Upper lobe of right lung (tissue), 1 donor: ENCODE data around the gene CHD2. TPM values are rescaled to one million over a fixed set of nuclear protein-coding genes. Genes with fewer than 3 reads are reported as not detected.
"Not testable (repeated sequence)": the region's sequence is repeated elsewhere in the genome, so short reads cannot be mapped to it uniquely, and the experiment has no call there.

Experiments used
- ATAC-seq: fragments of 200-7000 bp; cut with Tn5 transposase; one replicate; pipeline ENCODE4 v1.9.1; 2020; ENCODE audit warnings: mild to moderate bottlenecking, moderate library complexity
- DNase-seq: peaks from one replicate; pipeline ENCODE4 v3.0.0-alpha.2; 2020
- H3K27ac ChIP-seq: fragments of 200-600 bp; one replicate; pipeline ENCODE4 v1.8.0; 2022
- H3K27me3 ChIP-seq: fragments of 200-600 bp; one replicate; pipeline ENCODE4 v1.8.0; 2022; ENCODE audit warnings: mild to moderate bottlenecking
- H3K36me3 ChIP-seq: fragments of 200-600 bp; one replicate; pipeline ENCODE4 v1.8.0; 2022
- H3K4me1 ChIP-seq: fragments of 200-600 bp; one replicate; pipeline ENCODE4 v1.8.0; 2022
- H3K4me3 ChIP-seq: fragments of 200-600 bp; one replicate; pipeline ENCODE4 v1.8.0; 2022; ENCODE audit warnings: mild to moderate bottlenecking
- H3K9me3 ChIP-seq: fragments of 200-600 bp; one replicate; pipeline ENCODE4 v1.8.0; 2022
- intact Hi-C: fragments of 100-400 bp; cut with DNase I; formaldehyde crosslinking; loops from one replicate; pipeline ENCODE4 v1.11.0; 2022
- total RNA-seq: library from RNA; stranded (reverse); fragmentation: NEBNext Ultra II Directional; extraction: Animal tissue kit (Norgen Biotek cat#: 25700); gene quantifications from one replicate; pipeline ENCODE4 v1.2.1, GENCODE V29; 2021
- TF ChIP-seq, protein P1 (sequence below): fragments of 200-600 bp; IDR thresholded peaks from one replicate; pipeline ENCODE4 v1.8.0; 2022; ENCODE audit warnings: antibody characterized with exemption
- donor health status: DM: no; HTN: yes; CAD: no; lungs with severe emphysema.

CHD2 gene
- total RNA-seq, 1 donor from 2014 or later = 161 TPM

DNA sequence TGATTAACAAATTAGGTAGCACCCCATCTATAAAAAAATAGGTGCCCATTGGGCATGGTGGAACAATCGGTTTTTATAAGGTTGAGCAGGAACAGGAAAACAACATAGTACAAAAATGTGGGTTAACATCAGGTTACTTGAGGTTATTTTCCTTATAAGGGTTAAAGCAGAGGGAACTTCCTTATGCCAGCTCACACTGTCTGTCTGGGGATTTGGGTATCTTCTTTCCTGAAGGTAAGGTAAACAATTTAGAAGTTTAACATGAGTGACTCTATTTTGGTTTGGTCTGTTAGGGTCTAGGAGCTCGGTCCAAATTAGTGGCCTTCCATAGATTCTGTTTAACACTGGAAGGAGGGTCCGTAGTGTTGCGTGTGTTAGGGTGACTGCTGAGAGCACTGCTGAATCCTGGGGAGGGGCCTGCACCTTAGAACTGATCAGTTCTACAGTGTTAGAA, 14.7 kb downstream of the CHD2 start:
- Histone ChIP-seq H3K4me1 (peaks cover 96% of the 10 kb centered on the region), H3K27ac (peak overlapping the region; percentile 47), H3K36me3 (peaks cover 6% of the 10 kb centered on the region), H3K4me3 (peak overlapping the region; percentile 2), H3K9me3 (no peaks in the 10 kb centered on the region), H3K27me3 (no peaks in the 10 kb centered on the region)
- TF ChIP-seq, protein P1, sequence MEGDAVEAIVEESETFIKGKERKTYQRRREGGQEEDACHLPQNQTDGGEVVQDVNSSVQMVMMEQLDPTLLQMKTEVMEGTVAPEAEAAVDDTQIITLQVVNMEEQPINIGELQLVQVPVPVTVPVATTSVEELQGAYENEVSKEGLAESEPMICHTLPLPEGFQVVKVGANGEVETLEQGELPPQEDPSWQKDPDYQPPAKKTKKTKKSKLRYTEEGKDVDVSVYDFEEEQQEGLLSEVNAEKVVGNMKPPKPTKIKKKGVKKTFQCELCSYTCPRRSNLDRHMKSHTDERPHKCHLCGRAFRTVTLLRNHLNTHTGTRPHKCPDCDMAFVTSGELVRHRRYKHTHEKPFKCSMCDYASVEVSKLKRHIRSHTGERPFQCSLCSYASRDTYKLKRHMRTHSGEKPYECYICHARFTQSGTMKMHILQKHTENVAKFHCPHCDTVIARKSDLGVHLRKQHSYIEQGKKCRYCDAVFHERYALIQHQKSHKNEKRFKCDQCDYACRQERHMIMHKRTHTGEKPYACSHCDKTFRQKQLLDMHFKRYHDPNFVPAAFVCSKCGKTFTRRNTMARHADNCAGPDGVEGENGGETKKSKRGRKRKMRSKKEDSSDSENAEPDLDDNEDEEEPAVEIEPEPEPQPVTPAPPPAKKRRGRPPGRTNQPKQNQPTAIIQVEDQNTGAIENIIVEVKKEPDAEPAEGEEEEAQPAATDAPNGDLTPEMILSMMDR = no peak
- intact Hi-C loops = loop anchor here (10.0 kb wide), 1 partner anchor 110 kb away; no protein-coding TSS in a partner anchor
- ATAC-seq = peak; percentile 18
- DNase-seq = no peak

DNA sequence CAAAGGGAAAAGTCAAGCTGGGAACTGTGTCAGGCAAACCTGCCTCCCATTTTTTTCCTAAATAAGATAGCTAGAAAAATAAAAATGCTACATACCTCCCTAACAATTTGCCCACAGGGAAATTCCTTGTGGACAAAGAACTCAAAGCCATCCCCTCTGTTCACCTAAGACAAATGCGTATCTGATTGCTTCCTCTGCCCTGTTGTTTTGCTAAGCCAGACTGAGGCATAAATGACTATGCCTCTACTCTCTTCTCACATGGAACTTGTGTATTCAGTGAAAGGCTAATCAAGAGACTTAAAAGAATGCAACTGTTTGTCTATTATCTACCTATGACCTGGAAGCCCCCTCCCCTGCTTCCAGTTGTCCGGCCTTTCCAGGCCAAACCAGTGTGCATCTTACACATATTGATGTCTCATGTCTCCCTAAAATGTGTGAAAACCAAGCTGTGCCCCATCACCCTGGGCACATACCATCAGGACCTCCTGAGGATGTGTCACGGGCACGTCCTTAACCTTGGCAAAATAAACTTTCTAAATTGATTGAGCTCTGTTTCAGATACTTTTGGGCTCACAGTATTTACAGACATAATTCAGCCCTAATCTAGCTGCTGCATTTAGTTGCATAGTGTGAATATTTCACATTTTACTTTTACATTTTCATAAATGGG, 15.8 kb downstream of the CHD2 start:
- Histone ChIP-seq H3K36me3 (peaks cover 6% of the 10 kb centered on the region), H3K27ac (peak overlapping the region; percentile 49)
- TF ChIP-seq, protein P1 = no peak

DNA sequence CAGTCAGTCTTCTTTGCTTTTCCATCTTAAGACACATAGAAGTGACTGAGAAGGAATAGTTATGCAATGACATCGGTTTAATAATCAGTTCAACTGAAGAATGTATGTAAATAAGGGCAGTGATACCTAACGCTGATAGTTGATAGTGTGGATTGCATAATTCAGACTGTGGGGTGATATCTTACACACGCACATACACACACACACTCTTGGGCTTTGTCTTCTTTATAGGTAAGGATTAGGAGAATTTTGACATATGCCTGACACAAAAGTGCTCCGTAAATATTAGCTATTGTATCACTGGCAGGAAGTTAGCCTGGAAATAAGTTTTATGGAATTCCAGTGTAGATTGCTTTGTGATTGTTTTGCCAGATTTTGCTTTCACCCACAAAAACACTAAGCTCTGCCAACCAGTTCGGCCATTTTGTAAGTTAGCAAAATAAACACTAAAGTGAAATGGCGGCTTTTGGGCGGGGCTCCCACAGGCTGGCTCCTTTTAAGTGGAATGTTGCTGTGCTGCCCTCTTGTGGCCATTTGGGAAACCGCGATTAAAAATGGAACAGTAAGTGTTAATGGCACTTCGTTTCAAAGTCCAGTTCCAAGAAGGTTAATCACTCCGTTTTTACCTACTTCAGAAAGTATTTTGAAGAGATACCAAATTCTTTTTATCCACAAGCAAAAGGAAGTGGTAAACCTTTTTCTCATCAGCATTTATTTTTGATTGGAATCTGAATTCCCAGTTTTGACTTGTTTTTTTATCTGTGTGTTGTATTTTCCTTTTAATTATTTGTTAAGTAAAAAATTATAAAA, 17.7 kb downstream of the CHD2 start:
- TF ChIP-seq, protein P1 = peak; percentile 90
- H3K36me3 ChIP-seq = no peaks in the 10 kb centered on the region
- peak overlapping the region; percentile 83 for H3K27ac ChIP-seq
- H3K4me3 ChIP-seq = peak overlapping the region; percentile 14
- H3K4me1 ChIP-seq = peaks cover 92% of the 10 kb centered on the region
- peak; percentile 87 for ATAC-seq
- H3K9me3 ChIP-seq = no peaks in the 10 kb centered on the region
- DNase-seq = peak; percentile 90
- intact Hi-C loops = loop anchor here (10.0 kb wide), 1 partner anchor 113 kb away; no protein-coding TSS in a partner anchor
- no peaks in the 10 kb centered on the region for H3K27me3 ChIP-seq

More for the DNA sequence above, 15.8 kb downstream of the CHD2 start:
- DNase-seq = no peak
- intact Hi-C loops = loop anchor here (10.0 kb wide), 1 partner anchor 111 kb away; no protein-coding TSS in a partner anchor
- H3K27me3 ChIP-seq = no peaks in the 10 kb centered on the region
- H3K4me1 ChIP-seq = peaks cover 91% of the 10 kb centered on the region
- H3K4me3 ChIP-seq = peak overlapping the region; percentile 2
- no peaks in the 10 kb centered on the region for H3K9me3 ChIP-seq
- no peak for ATAC-seq

DNA sequence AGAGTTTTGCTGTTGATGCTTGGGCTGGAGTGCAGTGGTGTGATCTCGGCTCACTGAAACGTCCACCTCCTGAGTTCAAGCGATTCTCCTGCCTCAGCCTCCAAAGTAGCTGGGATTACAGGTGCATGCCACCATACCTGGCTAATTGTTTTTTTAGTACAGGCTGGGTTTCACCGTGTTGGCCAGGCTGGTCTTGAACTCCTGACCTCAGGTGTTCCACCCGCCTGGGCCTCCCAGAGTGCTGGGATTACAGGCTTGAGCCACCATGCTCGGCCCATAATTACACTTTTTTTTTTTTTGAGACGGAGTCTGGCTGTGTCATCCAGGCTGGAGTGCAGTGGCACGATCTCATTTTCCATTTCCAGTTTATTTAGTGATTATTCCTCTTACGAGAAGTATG, 18.8 kb downstream of the CHD2 start:
- Histone ChIP-seq H3K4me1 (peaks cover 91% of the 10 kb centered on the region), H3K27ac (peak overlapping the region; percentile 83)
- not testable (repeated sequence) for DNase-seq, ATAC-seq, H3K27me3 ChIP-seq, H3K9me3 ChIP-seq, H3K4me3 ChIP-seq, H3K36me3 ChIP-seq
- intact Hi-C loops = loop anchor here (10.0 kb wide), 1 partner anchor 114 kb away; no protein-coding TSS in a partner anchor

DNA sequence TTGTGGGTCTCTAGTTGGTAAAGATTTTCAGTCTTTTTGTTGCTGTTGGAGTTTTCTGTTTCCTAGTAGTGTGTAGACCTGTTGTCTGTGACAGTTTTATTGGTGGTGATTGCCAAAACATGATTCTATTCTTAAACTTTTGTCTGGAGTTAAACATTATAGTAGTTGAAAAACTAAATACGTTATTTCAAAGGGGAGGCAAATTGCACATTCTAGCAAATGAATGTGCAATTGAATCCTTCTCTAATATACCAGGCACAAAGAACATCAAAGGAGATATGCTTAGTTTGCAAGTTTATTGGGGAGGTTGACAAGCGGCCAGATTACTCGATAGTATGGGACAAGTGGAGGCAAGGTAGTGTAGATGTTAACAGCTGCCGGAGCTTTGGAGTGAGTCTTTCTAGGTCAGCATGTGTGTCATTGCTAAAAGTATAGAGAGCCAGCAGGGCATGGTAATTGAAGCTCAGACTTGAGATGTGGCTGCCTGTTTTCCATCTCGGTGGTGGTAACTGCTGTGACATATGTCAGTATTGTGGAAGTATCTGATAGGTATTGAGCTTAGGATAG, 20.6 kb downstream of the CHD2 start:
- no peak overlapping the region for H3K4me3 ChIP-seq
- H3K4me1 ChIP-seq = peaks cover 88% of the 10 kb centered on the region
- H3K36me3 ChIP-seq = peaks cover 16% of the 10 kb centered on the region
- DNase-seq = no peak
- peak overlapping the region; percentile 63 for H3K27ac ChIP-seq
- H3K27me3 ChIP-seq = no peaks in the 10 kb centered on the region
- H3K9me3 ChIP-seq = no peaks in the 10 kb centered on the region
- TF ChIP-seq, protein P1 = no peak
- ATAC-seq = no peak
- intact Hi-C loops = no loop called here
